Esophagus squamous epithelium (tissue), 4 donors: ENCODE measurements around the gene LAMA3.

ENCODE experiments used
- POLR2A ChIP-seq, 4 donors: fragments of 450-650 bp; IDR thresholded peaks; one replicate each; pipeline ENCODE4 v1.6.1; 2017; ENCODE audit warnings: antibody characterized with exemption in 4 of 4, mild to moderate bottlenecking in 4 of 4, moderate library complexity in 3 of 4
- TF ChIP-seq, protein P1 (sequence below), 6 experiments: fragments of 450-650 bp in 4 of 6; fragments of 200-600 bp in 2 of 6; sonication (generic) in 2 of 6; IDR thresholded peaks; one replicate each; pipeline ENCODE4 v1.5.1; 2016 to 2019; ENCODE audit warnings: antibody characterized with exemption in 6 of 6, mild to moderate bottlenecking in 4 of 6, moderate library complexity in 4 of 6

GRCh38 chr18:23995180-23995579, 305.9 kb downstream of the LAMA3 start:
- TF ChIP-seq, protein P1, sequence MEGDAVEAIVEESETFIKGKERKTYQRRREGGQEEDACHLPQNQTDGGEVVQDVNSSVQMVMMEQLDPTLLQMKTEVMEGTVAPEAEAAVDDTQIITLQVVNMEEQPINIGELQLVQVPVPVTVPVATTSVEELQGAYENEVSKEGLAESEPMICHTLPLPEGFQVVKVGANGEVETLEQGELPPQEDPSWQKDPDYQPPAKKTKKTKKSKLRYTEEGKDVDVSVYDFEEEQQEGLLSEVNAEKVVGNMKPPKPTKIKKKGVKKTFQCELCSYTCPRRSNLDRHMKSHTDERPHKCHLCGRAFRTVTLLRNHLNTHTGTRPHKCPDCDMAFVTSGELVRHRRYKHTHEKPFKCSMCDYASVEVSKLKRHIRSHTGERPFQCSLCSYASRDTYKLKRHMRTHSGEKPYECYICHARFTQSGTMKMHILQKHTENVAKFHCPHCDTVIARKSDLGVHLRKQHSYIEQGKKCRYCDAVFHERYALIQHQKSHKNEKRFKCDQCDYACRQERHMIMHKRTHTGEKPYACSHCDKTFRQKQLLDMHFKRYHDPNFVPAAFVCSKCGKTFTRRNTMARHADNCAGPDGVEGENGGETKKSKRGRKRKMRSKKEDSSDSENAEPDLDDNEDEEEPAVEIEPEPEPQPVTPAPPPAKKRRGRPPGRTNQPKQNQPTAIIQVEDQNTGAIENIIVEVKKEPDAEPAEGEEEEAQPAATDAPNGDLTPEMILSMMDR (IDR thresholded peaks at IDR 0.05): no peak
- no peak for TF ChIP-seq POLR2A (IDR thresholded peaks at IDR 0.05)
